Cardiac fibroblast (primary cell): ENCODE results near the gene HSPA1L.
"Not testable (repeated sequence)": the region's sequence is repeated elsewhere in the genome, so short reads cannot be mapped to it uniquely, and the experiment has no call there.

Experiments
- DNase-seq, 2 donors: peaks; one replicate each; pipeline versions ENCODE4 v3.0.0 to v3.0.0-alpha.2; 2010; ENCODE audit warnings: low read depth in 2 of 2
- H3K4me3 ChIP-seq, 2 donors: replicated peaks in 1 of 2; 1 replicate in 1 of 2; 2 replicates in 1 of 2; pipeline ENCODE4 v1.5.1; 2011; ENCODE audit warnings: low read depth in 2 of 2, low read length in 2 of 2, mild to moderate bottlenecking in 2 of 2, moderate library complexity in 1 of 2
- TF ChIP-seq, protein P1 (sequence below): IDR thresholded peaks from one replicate; pipeline ENCODE4 v1.5.1; 2011; ENCODE audit warnings: low read depth, mild to moderate bottlenecking, low read length, inconsistent platforms

HSPA1L gene

DNA sequence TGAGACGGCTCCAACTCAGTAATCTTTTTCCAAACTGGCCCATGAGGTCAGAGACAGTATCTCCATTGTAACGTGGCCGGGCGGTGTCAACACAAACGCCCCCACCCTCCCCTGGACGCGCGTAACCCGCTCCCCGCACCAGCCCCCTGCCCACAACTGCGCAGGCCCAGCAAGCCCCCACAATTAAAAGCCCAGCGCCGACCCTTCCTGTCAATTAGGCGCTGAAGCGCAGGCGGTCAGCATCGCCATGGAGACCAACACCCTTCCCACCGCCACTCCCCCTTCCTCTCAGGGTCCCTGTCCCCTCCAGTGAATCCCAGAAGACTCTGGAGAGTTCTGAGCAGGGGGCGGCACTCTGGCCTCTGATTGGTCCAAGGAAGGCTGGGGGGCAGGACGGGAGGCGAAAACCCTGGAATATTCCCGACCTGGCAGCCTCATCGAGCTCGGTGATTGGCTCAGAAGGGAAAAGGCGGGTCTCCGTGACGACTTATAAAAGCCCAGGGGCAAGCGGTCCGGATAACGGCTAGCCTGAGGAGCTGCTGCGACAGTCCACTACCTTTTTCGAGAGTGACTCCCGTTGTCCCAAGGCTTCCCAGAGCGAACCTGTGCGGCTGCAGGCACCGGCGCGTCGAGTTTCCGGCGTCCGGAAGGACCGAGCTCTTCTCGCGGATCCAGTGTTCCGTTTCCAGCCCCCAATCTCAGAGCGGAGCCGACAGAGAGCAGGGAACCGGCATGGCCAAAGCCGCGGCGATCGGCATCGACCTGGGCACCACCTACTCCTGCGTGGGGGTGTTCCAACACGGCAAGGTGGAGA is at the start of gene HSPA1L, which contains the start of gene HSPA1A:
Gene HSPA1L, minus strand, starts transcription at position 259 of the 814 bp plus-strand sequence. CDS start 3,311 bp downstream, outside the sequence.
Gene HSPA1A, plus strand, starts transcription at position 519 of the 814 bp plus-strand sequence. Its CDS starts 214 bp downstream, at position 733.
- DNase-seq = peak; percentile 96
- peak within 1 kb of the TSS; percentile 66 to 74 for H3K4me3 ChIP-seq
- TF ChIP-seq, protein P1, sequence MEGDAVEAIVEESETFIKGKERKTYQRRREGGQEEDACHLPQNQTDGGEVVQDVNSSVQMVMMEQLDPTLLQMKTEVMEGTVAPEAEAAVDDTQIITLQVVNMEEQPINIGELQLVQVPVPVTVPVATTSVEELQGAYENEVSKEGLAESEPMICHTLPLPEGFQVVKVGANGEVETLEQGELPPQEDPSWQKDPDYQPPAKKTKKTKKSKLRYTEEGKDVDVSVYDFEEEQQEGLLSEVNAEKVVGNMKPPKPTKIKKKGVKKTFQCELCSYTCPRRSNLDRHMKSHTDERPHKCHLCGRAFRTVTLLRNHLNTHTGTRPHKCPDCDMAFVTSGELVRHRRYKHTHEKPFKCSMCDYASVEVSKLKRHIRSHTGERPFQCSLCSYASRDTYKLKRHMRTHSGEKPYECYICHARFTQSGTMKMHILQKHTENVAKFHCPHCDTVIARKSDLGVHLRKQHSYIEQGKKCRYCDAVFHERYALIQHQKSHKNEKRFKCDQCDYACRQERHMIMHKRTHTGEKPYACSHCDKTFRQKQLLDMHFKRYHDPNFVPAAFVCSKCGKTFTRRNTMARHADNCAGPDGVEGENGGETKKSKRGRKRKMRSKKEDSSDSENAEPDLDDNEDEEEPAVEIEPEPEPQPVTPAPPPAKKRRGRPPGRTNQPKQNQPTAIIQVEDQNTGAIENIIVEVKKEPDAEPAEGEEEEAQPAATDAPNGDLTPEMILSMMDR = no peak

DNA sequence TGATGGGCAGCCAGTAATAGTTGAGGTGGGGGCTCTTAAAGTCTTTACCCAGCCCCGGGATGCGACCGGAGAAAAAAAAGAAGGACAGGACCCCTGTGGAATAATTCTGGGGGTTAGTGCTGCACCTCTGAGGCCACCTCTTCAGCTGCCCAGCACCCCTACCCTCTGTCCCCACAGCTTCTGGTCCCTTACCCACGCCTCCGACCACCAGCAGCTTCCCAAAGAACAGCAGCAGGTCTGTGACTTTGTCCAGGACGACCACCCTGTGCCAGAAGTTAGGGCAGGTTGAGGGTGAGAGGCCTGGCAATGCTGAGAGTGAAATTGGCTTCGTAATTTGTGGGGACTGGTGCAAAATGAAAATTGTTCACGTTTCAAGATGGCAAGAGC is 49.7 kb upstream of the HSPA1L start:
- H3K4me3 ChIP-seq = no peak overlapping the region

DNA sequence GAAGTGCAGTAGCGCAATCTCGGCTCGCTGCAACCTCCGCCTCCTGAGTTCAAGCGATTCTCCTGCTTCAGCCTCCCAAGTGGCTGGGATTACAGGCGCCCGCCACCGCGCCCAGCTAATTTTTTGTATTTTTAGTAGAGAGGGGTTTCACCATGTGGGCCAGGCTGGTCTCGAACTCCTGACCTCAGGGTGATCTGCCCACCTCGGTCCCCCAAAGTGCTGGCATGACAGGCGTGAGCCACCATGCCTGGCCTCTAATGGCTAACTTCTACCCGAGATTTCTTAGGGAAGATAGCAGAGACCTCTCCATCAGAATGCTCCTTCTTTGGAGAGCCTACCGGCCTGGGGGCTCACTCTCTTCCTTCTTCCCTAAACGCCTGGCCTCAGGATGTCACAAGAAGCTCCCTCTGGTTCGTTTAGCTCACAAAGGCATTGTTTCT is 49.1 kb upstream of the HSPA1L start:
- peak overlapping the region; percentile 62 to 73 for H3K4me3 ChIP-seq
- DNase-seq = not testable (repeated sequence)

More for the DNA sequence above, 49.7 kb upstream of the HSPA1L start:
- no peak for DNase-seq
- TF ChIP-seq, protein P1 = no peak

DNA sequence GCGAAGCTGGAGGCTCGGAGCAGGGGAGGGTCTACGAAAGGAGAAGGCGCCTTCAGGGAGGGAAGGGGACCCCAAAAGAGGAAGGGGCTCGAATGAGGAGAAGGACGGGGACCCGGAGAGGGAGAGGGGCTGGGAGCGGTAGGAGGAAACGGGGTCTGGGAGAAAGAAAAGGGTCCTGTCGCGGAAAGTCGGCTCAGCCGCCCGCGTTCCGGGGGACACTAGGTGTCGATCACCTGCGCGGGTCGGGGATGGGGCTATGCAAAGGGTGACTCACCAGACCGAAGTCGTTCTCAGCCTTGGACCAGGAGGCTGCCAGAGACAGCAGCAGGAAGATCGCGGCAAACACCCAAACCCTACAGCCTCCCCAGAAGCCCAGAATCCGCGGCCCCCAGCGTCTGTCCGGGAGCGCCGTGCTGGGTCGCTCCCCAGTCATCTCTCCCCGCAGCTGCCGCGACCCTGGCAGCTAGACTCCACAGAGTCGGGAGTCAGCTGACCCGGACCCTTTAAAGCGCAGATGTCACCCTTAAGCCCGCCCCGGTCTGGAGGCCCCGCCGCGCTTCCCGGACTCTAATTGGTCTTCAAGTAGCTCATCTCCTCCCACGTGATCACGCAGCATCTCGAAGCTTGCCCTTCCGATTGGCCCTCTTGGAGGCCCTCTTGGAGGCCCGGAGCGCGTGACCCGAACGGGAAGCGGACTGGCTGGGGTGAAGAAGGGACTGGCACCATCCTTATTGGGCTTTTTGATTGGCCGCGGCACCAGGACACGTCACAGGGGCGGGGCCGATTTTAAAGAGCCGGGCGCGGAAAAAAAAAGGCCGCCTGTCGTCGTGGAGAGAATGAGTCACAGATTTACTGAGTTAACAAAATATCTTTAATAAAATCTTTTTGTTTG is 47.5 kb upstream of the HSPA1L start, which contains the start of gene NEU1:
Gene NEU1, minus strand, starts transcription at position 478 of the 892 bp plus-strand sequence. Its CDS starts 45 bp downstream, at position 433.
- H3K4me3 ChIP-seq = peak within 1 kb of the TSS; percentile 90 to 98
- TF ChIP-seq, protein P1 = no peak

DNA sequence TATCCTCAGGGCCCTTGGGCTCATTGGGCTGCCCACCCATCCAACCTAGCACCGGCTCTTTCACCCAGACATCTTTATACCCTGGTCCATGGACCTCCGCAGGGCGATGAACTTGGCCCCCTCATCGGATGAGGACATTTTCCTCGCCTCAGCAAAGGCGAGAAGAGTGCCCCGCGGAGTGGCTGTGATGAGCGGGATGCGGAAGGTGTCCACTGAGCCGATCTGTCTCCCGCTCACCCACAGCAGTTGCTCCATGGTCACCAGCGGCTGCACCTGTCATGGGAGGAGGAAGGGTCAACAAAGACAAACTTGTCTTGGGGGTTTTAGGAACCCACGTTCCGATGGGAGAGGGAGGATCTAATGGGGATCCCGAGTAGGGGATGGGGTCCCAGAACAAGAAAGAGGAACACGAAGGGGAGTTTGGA is 46.8 kb upstream of the HSPA1L start:
- TF ChIP-seq, protein P1 = no peak
- H3K4me3 ChIP-seq = peak overlapping the region; percentile 90 to 98
- DNase-seq = no peak

More for the DNA sequence above, 47.5 kb upstream of the HSPA1L start, which contains the start of gene NEU1:
- peak; percentile 100 for DNase-seq

DNA sequence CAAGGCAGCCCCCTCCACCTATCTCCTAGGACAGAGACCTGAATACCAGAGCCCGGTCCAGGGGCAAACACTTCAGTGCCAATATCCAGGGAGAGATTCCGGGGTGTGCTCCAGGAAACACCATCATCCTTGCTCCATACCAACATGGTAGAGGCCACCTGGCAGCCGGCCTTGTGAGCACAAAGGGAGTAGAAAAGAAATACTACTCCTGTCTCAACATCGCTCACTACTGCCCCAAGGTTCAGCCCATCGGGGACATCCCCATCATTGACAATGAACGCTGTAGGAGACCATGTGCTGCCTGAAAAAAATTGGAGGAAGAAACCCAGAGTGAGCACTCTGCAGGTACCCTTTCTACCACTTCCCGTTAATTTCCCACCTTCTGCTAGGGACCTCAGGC is 46.1 kb upstream of the HSPA1L start:
- TF ChIP-seq, protein P1 = no peak
- no peak for DNase-seq
- no peak overlapping the region for H3K4me3 ChIP-seq
